Lung (tissue), 12 donors: ENCODE results near the gene SH2D4B. TPM values are rescaled to one million over a fixed set of nuclear protein-coding genes. Genes with fewer than 3 reads are reported as not detected.

ENCODE experiments used
- ATAC-seq: fragments of 200-7000 bp; cut with Tn5 transposase; one replicate; pipeline ENCODE4 v1.9.1; 2020; ENCODE audit warnings: moderate number of reproducible peaks; ENCODE audit not compliant: insufficient read depth, low FRiP score
- DNase-seq, 3 donors: peaks; one replicate each; pipeline ENCODE4 v3.0.0-alpha.2; 2013 to 2017
- H3K27ac ChIP-seq, 2 donors: one replicate each; pipeline ENCODE4 v1.5.1; 2013; ENCODE audit warnings: mild to moderate bottlenecking in 2 of 2, moderate library complexity in 2 of 2, control low read depth in 1 of 2, inconsistent platforms in 1 of 2, low read depth in 1 of 2, low read length in 1 of 2
- H3K27me3 ChIP-seq, 3 donors: one replicate each; pipeline ENCODE4 v1.5.1; 2013; ENCODE audit warnings: low read length in 2 of 3; ENCODE audit not compliant: control insufficient read depth in 3 of 3, insufficient read depth in 3 of 3
- H3K36me3 ChIP-seq, 4 donors: one replicate each; pipeline ENCODE4 v1.5.1; 2013; ENCODE audit warnings: low read length in 4 of 4, mild to moderate bottlenecking in 1 of 4, moderate library complexity in 1 of 4; ENCODE audit not compliant: control insufficient read depth in 4 of 4, insufficient read depth in 4 of 4
- H3K4me1 ChIP-seq, 5 donors: one replicate each; pipeline ENCODE4 v1.5.1; 2013; ENCODE audit warnings: low read length in 5 of 5, mild to moderate bottlenecking in 2 of 5, moderate library complexity in 1 of 5; ENCODE audit not compliant: control insufficient read depth in 5 of 5, insufficient read depth in 5 of 5
- H3K4me3 ChIP-seq: one replicate; pipeline ENCODE4 v1.5.1; 2013; ENCODE audit warnings: mild to moderate bottlenecking, control low read depth, moderate library complexity
- H3K9ac ChIP-seq, 2 donors: one replicate each; pipeline ENCODE4 v1.5.1; 2013; ENCODE audit warnings: low read length in 2 of 2, control low read depth in 1 of 2; ENCODE audit not compliant: insufficient read depth in 1 of 2
- H3K9me3 ChIP-seq, 4 donors: one replicate each; pipeline ENCODE4 v1.5.1; 2013; ENCODE audit warnings: low read length in 3 of 4, mild to moderate bottlenecking in 1 of 4, moderate library complexity in 1 of 4; ENCODE audit not compliant: control insufficient read depth in 4 of 4, insufficient read depth in 3 of 4
- WGBS, 2 donors: extraction: QIAGEN DNeasy Blood & Tissue Kit; methylation state at CpG; one replicate each; pipeline ENCODE4 v1.1.7; 2013; 5-methylcytosine and 5-hydroxymethylcytosine counted together
- polyA plus RNA-seq, 2 donors: library from polyadenylated mRNA; stranded (reverse); fragments of 200-250 nt; gene quantifications; one replicate each; pipeline ENCODE4 v1.2.1, GENCODE V29; 2013
- total RNA-seq, 2 donors: library from RNA; depleted of rRNA in 1 of 2; stranded (reverse); fragments of >200 nt in 1 of 2; gene quantifications; one replicate each; pipeline ENCODE4 v1.2.1, GENCODE V29; 2014 to 2021
- TF ChIP-seq, protein P1 (sequence below): IDR thresholded peaks from 2 replicates; pipeline ENCODE4 v1.5.1; 2012; ENCODE audit warnings: mild to moderate bottlenecking; ENCODE audit errors: control extremely low read depth, extremely low read depth
- donor health status: control.
- donor health status: control.
- donor health status: Bipolar disorder and iron deficiency.
- donor health status: healthy.
- donor health status: DM: yes; HTN: yes; CAD: no.

SH2D4B gene
- total and polyA plus RNA-seq, 4 donors, result 0.12 to 0.28 (median 0.21) TPM

DNA sequence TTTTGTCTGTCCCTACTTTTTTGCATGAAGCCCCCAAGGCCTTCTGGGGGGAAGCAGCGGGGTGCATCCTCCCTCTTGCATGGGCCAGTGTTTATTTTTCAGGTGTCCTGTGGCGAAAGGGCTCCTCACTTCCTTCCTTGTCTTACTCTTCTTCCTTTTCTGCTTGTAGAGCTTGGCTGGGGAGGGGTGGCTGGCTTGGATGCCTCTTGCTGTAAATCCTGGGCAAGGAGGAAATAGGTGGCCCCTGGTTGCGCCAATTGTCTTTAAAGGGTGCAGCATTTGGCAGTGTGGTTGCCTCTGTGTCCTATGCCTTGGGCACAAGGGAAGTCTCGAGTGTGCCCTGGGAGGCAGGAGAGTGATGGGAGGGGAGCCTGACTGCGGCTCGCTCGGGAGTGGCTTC lies 95.0 kb downstream of the SH2D4B start:
- 51 to 75% methylated on average over 7 of the region's 7 CpGs for WGBS, 2 donors
- Histone ChIP-seq H3K4me1 (peaks cover 0 to 4% (median 0%) of the 10 kb centered on the region in 5 donors), H3K27ac (no peak overlapping the region), H3K36me3 (no peaks in the 10 kb centered on the region), H3K4me3 (no peak overlapping the region), H3K9me3 (no peaks in the 10 kb centered on the region), H3K27me3 (no peaks in the 10 kb centered on the region), H3K9ac (no peak overlapping the region)
- TF ChIP-seq, protein P1, sequence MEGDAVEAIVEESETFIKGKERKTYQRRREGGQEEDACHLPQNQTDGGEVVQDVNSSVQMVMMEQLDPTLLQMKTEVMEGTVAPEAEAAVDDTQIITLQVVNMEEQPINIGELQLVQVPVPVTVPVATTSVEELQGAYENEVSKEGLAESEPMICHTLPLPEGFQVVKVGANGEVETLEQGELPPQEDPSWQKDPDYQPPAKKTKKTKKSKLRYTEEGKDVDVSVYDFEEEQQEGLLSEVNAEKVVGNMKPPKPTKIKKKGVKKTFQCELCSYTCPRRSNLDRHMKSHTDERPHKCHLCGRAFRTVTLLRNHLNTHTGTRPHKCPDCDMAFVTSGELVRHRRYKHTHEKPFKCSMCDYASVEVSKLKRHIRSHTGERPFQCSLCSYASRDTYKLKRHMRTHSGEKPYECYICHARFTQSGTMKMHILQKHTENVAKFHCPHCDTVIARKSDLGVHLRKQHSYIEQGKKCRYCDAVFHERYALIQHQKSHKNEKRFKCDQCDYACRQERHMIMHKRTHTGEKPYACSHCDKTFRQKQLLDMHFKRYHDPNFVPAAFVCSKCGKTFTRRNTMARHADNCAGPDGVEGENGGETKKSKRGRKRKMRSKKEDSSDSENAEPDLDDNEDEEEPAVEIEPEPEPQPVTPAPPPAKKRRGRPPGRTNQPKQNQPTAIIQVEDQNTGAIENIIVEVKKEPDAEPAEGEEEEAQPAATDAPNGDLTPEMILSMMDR, result no peak
- ATAC-seq (no peak), DNase-seq (no peak)

DNA sequence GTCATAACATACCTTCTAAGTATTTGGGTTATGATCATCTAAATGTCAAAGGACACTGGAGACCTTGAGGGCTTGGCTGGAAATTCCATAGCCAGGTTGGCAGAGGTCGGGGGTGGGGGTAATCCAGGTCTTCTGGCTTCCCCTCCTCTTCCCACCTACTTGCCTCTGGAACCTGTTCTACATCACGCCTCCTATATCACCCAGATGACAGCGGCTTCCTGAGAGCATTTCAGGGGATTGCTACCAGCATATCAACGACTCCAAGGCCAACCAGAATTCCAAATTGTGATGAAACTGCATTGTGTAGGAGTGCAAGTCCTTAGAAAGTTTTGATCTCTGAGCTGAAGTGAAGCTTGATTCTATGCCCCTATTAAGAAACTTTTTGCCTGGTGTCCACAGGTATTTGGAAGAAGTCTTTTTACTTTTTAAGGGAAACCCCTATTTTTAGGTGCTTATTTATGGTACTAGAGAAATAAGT lies 95.7 kb downstream of the SH2D4B start:
- H3K27ac ChIP-seq, result no peak overlapping the region
- 69 to 87% methylated on average over 4 of the region's 4 CpGs for WGBS, 2 donors

GRCh38 chr10:80633910-80634309 lies 96.2 kb downstream of the SH2D4B start:
- WGBS, 2 donors, result 83 to 89% methylated on average over 7 of the region's 7 CpGs
- no peak overlapping the region for H3K27ac ChIP-seq
- H3K4me1 ChIP-seq, result peaks cover 0 to 4% (median 0%) of the 10 kb centered on the region in 5 donors
- H3K27me3 ChIP-seq, result no peaks in the 10 kb centered on the region
- H3K36me3 ChIP-seq, result no peaks in the 10 kb centered on the region
- TF ChIP-seq, protein P1, result no peak
- DNase-seq (no peak), ATAC-seq (no peak)
- no peak overlapping the region for H3K4me3 ChIP-seq
- no peak overlapping the region for H3K9ac ChIP-seq
- no peaks in the 10 kb centered on the region for H3K9me3 ChIP-seq

More for the DNA sequence above, 95.7 kb downstream of the SH2D4B start:
- Histone ChIP-seq H3K4me3 (no peak overlapping the region), H3K9me3 (no peaks in the 10 kb centered on the region), H3K27me3 (no peaks in the 10 kb centered on the region), H3K36me3 (no peaks in the 10 kb centered on the region), H3K4me1 (peaks cover 0 to 4% (median 0%) of the 10 kb centered on the region in 5 donors), H3K9ac (no peak overlapping the region)
- DNase-seq (no peak), ATAC-seq (no peak)
- TF ChIP-seq, protein P1, result no peak

GRCh38 chr10:80642661-80643060 lies 105.0 kb downstream of the SH2D4B start:
- Histone ChIP-seq H3K27me3 (no peaks in the 10 kb centered on the region), H3K4me3 (no peak overlapping the region), H3K4me1 (no peaks in the 10 kb centered on the region), H3K27ac (no peak overlapping the region), H3K9me3 (no peaks in the 10 kb centered on the region), H3K36me3 (no peaks in the 10 kb centered on the region), H3K9ac (no peak overlapping the region)
- DNase-seq (no peak), ATAC-seq (no peak)
- TF ChIP-seq, protein P1, result no peak
- 90 to 92% methylated on average over 5 of the region's 5 CpGs for WGBS, 2 donors
